GM12873 (cell line): Measurements from ENCODE around the gene RPS4Y2.

Experiments
- TF ChIP-seq, protein P1 (sequence below): IDR thresholded peaks from 2 replicates; pipeline ENCODE4 v1.5.1; 2012; ENCODE audit warnings: low read depth, mild to moderate bottlenecking, moderate library complexity, low read length, control low read depth; ENCODE audit not compliant: insufficient read depth; ENCODE audit errors: missing control alignments

The RPS4Y2 gene

DNA sequence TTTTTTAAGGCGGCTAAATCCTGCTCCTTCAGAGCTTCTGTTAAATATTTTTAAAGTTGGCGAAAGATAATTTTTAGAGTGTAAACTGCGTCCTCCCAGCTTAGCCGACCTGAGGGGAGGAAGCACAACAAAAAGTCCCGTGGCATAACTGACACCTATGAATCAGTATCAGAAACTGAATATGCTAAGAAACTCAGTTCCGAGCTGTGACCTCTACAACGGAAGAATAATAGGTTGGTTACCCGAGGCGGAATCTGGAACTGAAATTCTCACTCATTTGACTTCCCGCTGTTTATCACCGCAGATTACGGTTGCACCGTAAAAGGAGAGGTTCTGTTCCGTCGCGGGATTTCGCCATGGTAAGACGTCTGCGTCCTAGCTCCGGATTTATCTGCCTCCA is at the start of gene RPS4Y2:
RPS4Y2 (plus strand) TSS at position 301 of the 400 bp plus-strand sequence; CDS start at position 357, 56 bp downstream.
- TF ChIP-seq, protein P1, sequence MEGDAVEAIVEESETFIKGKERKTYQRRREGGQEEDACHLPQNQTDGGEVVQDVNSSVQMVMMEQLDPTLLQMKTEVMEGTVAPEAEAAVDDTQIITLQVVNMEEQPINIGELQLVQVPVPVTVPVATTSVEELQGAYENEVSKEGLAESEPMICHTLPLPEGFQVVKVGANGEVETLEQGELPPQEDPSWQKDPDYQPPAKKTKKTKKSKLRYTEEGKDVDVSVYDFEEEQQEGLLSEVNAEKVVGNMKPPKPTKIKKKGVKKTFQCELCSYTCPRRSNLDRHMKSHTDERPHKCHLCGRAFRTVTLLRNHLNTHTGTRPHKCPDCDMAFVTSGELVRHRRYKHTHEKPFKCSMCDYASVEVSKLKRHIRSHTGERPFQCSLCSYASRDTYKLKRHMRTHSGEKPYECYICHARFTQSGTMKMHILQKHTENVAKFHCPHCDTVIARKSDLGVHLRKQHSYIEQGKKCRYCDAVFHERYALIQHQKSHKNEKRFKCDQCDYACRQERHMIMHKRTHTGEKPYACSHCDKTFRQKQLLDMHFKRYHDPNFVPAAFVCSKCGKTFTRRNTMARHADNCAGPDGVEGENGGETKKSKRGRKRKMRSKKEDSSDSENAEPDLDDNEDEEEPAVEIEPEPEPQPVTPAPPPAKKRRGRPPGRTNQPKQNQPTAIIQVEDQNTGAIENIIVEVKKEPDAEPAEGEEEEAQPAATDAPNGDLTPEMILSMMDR, result no peak

DNA sequence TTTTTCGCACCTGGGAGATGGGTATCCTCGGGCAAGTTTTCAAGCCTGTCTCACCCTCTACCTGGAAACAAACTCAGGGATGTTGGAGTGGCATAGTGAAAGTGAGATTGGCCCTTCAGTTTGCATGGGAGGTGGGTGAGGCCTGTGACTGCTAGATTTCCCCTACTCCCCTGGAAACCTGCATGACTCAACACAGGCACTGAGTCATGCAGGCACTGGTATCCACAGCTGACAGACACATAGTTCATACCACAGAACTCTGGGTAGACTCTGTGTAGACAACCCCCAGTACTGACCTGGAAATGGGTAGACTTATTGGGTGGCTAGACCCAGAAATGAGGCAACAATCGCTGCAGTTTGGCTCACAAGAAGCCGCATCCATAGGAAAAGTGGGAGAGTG is 41.5 kb upstream of the RPS4Y2 start:
- TF ChIP-seq, protein P1, result no peak

GRCh38 chrY:20726184-20726907 is 29.6 kb upstream of the RPS4Y2 start:
- TF ChIP-seq, protein P1, result no peak

GRCh38 chrY:20735200-20735599 is 20.7 kb upstream of the RPS4Y2 start:
- TF ChIP-seq, protein P1, result no peak

GRCh38 chrY:20739806-20740205 is 16.1 kb upstream of the RPS4Y2 start:
- TF ChIP-seq, protein P1, result no peak

- TF ChIP-seq, protein P1, result no peak
Observed at GRCh38 chrY:20740609-20741008, 15.3 kb upstream of the RPS4Y2 start.

DNA sequence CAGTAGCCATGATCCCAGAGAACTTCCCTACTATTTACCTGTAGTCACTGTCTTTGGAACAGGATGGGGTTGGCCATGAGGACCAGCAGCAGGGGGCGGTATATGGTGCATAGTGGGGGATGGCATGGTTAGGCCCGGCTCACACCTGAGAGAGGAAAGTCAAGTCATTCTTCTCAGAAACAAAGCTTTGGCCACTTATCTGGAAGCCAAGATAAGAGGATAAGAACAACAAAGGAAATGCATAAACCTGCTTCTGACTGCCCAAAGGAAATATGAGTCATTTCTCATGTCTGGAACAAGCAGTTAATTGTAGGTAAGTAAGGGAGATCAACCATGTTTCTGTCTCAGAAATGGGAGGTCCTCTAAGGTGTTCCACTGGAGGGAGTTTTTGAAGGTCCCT is 10.8 kb upstream of the RPS4Y2 start:
- TF ChIP-seq, protein P1, result no peak
